ENCODE measurements around the gene DHX35.
"Not testable (repeated sequence)": the region's sequence is repeated elsewhere in the genome, so short reads cannot be mapped to it uniquely, and the experiment has no call there.

Gene DHX35

GRCh38 chr20:38940644-38941043 is 21.5 kb upstream of the DHX35 start:
- no peak for DNase-seq

GRCh38 chr20:38941726-38942389 is 20.3 kb upstream of the DHX35 start:
- DNase-seq: no peak

GRCh38 chr20:38945012-38945411 is 17.1 kb upstream of the DHX35 start:
- no peak for DNase-seq

- DNase-seq: no peak
These were observed 15.3 kb upstream of the DHX35 start for GRCh38 chr20:38946836-38947235.

GRCh38 chr20:38947931-38948362 is 14.2 kb upstream of the DHX35 start:
- DNase-seq: no peak

DNA sequence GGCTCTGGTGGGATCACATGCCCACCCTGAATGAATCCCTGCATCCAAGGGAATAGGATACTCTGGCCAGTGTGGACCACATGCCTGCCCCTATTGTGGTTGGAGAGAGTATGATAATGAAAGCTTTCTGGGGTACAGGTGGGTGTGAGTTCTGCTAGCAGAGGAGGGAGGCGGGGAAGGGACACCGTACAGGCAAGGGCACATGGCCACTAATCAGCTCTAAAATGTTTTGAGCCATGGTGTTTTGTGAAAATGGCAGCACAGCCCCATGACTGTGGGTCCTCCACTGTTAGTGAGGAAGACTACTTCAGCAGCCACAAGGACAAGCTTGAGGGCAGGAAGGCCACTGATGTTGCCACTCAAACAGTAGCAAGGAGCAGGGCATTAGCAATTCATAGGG is 11.9 kb upstream of the DHX35 start:
- no peak for DNase-seq

GRCh38 chr20:38951611-38952010 is 10.5 kb upstream of the DHX35 start:
- DNase-seq: no peak

DNA sequence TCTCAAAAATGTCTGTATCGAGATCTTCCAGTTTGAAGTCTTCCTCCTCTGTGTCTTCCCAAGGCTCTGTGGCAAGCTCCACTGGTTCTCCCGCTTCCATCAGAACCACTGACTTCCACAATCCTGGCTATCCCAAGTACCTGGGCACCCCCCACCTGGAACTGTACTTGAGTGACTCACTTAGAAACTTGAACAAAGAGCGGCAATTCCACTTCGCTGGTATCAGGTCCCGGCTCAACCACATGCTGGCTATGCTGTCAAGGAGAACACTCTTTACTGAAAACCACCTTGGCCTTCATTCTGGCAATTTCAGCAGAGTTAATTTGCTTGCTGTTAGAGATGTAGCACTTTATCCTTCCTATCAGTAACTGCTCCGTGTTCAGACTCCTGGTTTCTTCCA is 10.0 kb upstream of the DHX35 start:
- no peak for DNase-seq

GRCh38 chr20:38953630-38954340 is 8.4 kb upstream of the DHX35 start:
- DNase-seq: no peak

DNA sequence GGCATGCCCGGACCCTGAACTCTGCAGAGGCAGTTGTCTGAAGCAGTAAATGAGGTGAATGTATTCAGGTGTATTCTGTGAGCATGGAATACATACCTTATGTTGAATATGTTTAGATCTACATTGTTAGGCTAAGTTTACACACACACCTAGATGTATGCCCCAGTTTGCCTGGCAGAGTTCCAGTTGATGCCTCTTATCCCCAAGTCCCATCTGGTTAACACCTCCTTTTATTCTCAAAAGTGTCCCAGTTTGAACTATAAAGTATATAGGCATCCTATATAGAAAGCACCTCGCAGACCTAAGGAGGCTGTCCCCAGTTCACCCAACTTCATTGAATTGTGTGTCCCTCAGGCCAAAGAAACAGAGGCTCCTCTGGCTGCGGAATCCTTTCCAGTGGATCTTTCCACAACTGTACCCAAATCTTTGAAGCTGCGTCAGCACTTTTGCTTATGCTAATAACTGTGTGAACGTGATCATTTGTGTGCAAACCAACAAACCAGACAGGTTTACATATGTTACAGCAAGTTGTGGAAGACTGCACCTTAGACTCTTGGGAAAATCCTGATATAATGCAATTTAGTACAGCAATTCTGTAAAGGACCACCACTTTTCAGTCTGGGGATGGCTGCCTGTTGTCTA is 4.8 kb upstream of the DHX35 start:
- no peak for DNase-seq

DNA sequence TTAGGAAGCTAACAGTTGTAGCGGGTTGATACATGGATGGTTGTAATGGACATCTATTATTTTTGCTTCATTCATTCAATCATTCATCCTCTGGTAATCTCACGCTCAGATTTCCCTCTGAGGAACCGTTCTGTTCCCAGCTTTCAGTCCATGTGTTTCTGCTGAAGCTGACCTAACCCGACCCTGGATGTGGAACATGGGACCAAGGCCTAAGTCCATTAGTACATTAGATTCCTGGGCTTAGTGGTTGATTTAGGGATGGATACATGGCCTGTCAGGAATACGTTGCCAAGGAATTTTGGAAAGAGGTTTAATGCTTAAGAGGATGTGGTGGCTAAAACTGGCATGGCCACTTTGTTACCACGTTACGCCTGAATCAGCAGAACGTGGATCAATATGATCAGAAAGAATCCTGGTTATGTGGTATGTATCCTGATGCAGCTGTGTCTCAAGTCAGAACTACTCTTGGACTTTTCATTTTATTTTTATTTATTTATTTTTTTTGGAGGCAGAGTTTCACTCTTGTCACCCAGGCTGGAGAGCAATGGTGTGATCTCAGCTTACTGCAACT is 4.1 kb upstream of the DHX35 start:
- no peak for DNase-seq

DNA sequence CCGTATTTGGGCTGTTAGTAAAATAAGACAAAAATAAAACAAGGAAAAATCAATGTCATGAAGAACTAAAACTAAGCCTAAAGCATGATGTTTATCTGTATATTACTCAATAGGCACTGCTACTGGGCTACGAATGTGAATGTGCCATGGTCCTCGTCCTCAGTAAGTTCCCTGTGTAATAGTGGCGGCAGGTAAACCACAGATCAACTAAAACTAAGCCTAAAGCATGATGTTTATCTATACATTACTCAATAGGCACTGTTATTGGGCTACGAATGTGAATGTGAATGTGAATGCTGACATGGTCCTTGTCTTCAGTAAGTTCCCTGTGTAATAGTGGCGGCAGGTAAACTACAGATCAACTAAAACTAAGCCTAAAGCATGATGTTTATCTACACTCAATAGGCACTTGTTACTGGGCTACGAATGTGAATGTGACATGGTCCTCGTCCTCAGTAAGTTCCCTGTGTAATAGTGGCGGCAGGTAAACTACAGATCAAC is 1.9 kb upstream of the DHX35 start:
- DNase-seq: not testable (repeated sequence)

- no peak for DNase-seq
These were observed 557 bp upstream of the DHX35 start for GRCh38 chr20:38961530-38962043.

GRCh38 chr20:38962928-38963401 is 821 bp downstream of the DHX35 start:
- peak; percentile 29 to 63 (median 45) for DNase-seq

GRCh38 chr20:38963745-38964144 is 1.6 kb downstream of the DHX35 start:
- DNase-seq: no peak

DNA sequence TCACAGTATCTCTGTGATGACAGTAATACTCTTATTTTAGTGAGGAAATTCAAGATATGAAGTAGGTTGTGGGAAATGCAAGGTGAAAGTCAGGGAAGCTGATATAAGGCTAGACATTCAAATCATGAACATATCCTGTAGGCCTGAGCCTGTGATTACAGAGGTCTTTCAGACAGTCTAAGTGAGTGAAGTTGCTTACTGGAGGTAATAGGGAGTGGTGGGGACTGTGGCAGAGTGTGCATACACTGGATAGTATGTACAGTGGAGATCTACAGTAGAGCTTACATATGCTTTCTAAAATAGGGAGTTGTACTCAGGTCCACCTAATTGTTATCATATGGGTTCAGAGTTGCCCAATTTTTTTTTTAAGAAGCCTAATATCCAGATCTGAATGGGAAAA is 3.1 kb downstream of the DHX35 start:
- DNase-seq: no peak

GRCh38 chr20:38968090-38968489 is 5.9 kb downstream of the DHX35 start:
- DNase-seq: no peak

DNA sequence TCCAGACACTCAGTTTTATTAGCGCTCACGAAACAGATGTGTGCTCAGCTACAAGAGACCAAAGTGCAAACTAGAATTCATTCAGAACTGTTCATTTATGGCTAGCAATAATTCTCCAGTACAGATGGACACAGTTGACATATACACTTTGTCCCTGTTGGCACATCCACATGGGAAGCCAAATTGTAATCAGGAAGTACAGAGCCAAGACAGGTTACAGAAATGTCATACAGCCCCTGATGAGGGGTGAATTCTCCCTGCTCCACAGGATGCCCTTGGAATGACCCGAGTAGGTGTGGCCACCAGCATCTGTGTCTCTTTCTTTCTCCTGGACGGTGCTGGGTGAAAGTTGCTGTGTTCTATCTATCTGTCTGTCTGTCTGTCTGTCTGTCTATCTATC is 7.6 kb downstream of the DHX35 start:
- DNase-seq: no peak

- DNase-seq: no peak
These were observed 8.2 kb downstream of the DHX35 start for GRCh38 chr20:38970302-38970701.

DNA sequence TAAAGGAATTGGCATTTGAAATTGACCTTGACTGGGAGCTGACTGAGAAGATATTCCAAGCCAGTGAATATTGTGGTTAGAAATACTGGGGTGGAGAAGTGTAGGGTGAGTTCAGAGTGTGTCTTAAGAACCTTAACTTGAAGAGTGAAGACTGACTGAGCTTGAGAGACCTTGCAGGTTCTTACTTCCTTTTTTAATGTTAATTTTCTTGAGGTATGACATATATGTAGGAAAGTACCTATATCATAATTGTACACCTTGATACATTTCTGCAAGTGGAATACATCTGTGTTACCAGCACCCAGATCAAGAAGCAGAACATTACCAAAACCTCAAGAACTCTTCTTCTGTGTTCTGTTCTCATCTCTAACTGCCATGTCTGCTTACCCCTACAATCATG is 11.0 kb downstream of the DHX35 start:
- DNase-seq: no peak

- no peak for DNase-seq
These were observed 11.5 kb downstream of the DHX35 start for GRCh38 chr20:38973645-38974044.

DNA sequence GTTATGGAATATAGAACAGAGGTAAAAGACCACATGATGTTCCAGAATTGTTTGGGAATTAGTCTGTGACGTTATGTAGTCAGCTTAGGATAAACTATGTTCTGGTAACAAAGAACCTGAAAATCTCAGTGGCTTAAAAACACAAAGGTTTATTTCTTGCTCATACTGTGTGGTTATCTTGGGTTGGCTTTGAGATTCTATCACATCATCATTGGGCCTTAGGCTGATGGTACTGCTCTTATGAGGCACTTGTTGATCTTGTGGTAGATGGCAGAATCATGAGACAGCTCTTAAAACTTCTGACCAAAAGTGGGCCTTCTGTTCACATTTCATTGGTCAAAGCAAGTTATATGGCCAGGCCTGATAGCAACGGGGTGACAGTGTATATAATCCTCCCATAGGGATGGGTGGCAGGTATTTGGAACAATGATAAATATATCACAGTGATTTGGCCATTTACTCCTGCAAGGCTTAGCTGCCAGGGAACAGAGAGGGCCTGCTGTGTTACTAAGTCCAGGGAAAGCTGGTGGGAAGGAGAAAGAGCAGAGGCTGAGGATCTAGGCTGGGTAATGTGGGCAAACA is 13.5 kb downstream of the DHX35 start:
- no peak for DNase-seq

GRCh38 chr20:38979434-38979833 is 17.3 kb downstream of the DHX35 start:
- no peak for DNase-seq

All from suppressor macrophage (primary cell).